ENCODE results near the gene SEC23IP. TPM values are rescaled to one million over a fixed set of nuclear protein-coding genes. Genes with fewer than 3 reads are reported as not detected.

SEC23IP gene
- total RNA-seq, 2 experiments from 2014 or later = 62.4 to 63.6 TPM

GRCh38 chr10:119991066-119991465 lies 98.5 kb downstream of the SEC23IP start:
- ChIA-PET POLR2A (no interaction called here), CTCF (interaction anchor here (1.0 kb wide), 1 partner anchor 11 kb away, joined by 3 read pairs; no protein-coding TSS in a partner anchor)
- intact Hi-C loops (cut with micrococcal nuclease) = no loop called here
- no peak overlapping the region for H3K4me3 Mint-ChIP-seq
- H3K4me1 Mint-ChIP-seq (ENCODE audit: low read depth) = no peaks in the 10 kb centered on the region
- H3K27me3 Mint-ChIP-seq = peaks cover 13% of the 10 kb centered on the region
- H3K36me3 Mint-ChIP-seq = no peaks in the 10 kb centered on the region
- H3K27ac Mint-ChIP-seq = no peak overlapping the region
- no peak for DNase-seq
- H3K9me3 Mint-ChIP-seq = peaks cover 11% of the 10 kb centered on the region

- CTCF ChIA-PET = interaction anchor here (1.0 kb wide), 1 partner anchor 11 kb away, joined by 3 read pairs; no protein-coding TSS in a partner anchor
Measured at GRCh38 chr10:119991816-119992215, 99.3 kb downstream of the SEC23IP start.

More at GRCh38 chr10:119991816-119992215, 99.3 kb downstream of the SEC23IP start:
- Mint-ChIP-seq H3K4me3 (no peak overlapping the region), H3K27me3 (peaks cover 14% of the 10 kb centered on the region), H3K27ac (no peak overlapping the region), H3K4me1 (ENCODE audit: low read depth) (no peaks in the 10 kb centered on the region), H3K9me3 (peaks cover 12% of the 10 kb centered on the region), H3K36me3 (no peaks in the 10 kb centered on the region)
- POLR2A ChIA-PET = no interaction called here
- no peak for DNase-seq
- intact Hi-C loops (cut with micrococcal nuclease) = no loop called here

Small RNA genes lying within 50 kb of the gene (microRNA-seq; reads per million reads assigned to microRNA genes)
- gene MIR4682 (ENCODE audit: borderline microRNAs expressed, borderline number of aligned reads, borderline replicate concordance) = not detected

Other genes with a start within 250 kb of the SEC23IP start
- gene BAG3, start 241.3 kb upstream of the SEC23IP start, total RNA-seq = 10 to 100 TPM; 26.8 to 28.1 TPM
- gene INPP5F, start 166.7 kb upstream of the SEC23IP start, total RNA-seq = 10 to 100 TPM; 12.8 to 13.6 TPM
- gene MCMBP, start 19.9 kb upstream of the SEC23IP start, total RNA-seq = 10 to 100 TPM; 90.8 to 92.8 TPM

Measured in activated CD4-positive, alpha-beta memory T cell treated with anti-CD3 and anti-CD28 coated beads for 36 hours (primary cell).